ENCODE measurements around the gene CDH3.

The CDH3 gene

DNA sequence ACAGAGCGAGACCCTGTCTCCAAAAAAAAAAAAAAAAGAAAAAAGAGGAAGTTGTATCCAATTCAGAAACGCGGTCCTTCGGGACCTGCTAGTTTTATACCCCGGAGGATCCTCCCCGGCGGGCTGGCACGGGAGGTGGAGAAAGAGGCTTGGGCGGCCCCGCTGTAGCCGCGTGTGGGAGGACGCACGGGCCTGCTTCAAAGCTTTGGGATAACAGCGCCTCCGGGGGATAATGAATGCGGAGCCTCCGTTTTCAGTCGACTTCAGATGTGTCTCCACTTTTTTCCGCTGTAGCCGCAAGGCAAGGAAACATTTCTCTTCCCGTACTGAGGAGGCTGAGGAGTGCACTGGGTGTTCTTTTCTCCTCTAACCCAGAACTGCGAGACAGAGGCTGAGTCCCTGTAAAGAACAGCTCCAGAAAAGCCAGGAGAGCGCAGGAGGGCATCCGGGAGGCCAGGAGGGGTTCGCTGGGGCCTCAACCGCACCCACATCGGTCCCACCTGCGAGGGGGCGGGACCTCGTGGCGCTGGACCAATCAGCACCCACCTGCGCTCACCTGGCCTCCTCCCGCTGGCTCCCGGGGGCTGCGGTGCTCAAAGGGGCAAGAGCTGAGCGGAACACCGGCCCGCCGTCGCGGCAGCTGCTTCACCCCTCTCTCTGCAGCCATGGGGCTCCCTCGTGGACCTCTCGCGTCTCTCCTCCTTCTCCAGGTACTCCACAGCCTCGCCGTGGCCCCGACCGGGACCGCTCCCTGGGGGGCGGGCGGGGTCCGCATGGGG lies at the start of gene CDH3:
Gene CDH3 (plus strand): TSS at position 596 of the 779 bp plus-strand sequence. CDS start 70 bp downstream, at position 666.
- DNase-seq (ENCODE audit: low read depth), result no peak

DNA sequence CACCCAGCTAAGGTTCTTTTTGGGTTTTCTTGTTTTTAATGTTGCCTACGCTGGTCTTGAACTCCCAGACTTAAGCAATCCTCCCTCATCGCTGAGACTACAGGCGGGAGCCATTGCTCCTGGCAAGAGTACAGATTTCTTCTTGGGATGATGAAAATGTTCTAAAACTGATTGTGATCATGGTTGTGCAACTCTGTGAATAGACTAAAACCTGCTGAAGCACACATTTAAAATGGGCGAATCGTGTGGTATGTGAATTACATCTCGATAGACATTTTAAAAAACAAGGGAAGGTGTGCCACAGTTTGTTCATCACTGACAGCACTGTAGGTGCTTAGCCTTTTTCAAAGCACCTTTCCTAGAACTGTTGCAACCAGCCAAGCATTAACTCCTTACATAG lies 48.8 kb upstream of the CDH3 start:
- no peak for DNase-seq (ENCODE audit: low read depth)

DNA sequence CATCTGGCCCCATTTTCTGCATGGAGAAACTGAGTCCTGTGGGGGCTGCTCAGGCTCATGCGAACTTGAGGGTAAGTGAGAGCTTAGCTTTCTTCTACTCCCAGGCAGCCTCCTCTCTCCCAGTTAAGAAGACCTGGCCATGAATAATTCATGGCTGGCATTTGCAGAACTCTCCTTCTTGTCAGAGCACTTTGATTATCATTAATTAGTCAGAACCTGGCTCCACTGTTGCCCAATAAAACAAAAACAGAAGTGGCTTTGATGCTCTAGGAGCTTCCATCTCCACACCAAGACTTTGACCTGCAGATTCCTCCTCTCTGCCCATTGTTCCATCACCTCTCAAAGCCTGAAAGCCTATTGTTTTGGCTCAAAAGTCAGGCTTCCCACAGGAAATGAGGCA lies 45.5 kb upstream of the CDH3 start:
- no peak for DNase-seq (ENCODE audit: low read depth)

DNA sequence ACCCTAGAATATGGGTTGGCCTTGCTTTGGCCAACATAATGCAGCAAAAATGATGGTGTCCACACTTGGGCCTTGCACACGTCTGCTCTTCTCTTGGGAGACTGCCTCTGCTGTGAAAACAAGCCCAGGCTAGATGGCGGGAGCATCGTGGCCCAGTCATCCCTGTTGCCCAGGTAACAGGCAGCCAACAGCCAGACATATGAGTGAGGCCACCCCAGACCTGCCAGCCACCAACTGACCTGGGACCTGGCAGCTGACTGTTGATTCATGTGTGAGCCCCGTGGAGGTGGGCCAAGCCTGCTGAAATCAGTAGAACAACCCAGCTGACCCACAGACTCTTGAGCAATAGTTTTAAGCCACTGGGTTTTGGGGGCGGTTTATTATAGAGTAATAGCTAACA lies 39.4 kb upstream of the CDH3 start:
- DNase-seq (ENCODE audit: low read depth), result no peak

DNA sequence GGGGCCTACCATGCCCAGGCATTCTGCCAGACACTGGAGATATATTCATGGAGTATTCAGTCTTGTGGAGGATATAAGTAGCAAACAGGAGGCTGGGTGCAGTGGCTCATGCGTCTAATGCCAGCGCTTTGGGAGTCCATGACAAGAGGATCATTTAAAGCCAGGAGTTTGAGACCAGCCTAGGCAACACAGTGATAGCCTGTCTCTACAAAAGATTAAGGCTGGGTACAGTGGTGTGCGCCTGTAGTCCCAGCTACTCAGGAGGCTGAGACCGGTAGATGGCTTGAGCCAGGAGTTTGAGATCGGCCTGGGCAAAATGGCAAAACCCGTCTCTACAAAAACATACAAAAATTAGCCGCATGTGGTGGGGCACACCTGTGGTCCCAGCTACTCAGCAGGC lies 37.7 kb upstream of the CDH3 start:
- DNase-seq (ENCODE audit: low read depth), result no peak

DNA sequence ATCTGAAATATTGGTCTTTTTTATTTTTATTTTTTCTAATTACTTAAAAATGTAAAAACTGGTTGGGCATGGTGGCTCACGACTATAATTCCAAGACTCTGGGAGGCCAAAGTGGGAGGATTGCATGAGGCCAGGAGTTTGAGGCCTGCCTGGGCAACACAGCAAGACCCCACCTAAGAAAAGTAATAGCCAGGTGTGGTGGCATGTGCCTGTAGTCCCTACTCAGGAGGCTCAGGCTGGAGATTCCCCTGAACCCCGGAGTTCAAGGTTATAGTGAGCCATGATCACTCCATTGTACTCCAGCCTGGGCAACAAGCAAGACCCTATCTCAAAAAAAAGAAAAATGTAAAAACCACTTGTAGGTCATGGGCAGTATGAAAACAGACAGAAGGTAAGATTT lies 36.8 kb upstream of the CDH3 start:
- no peak for DNase-seq (ENCODE audit: low read depth)

DNA sequence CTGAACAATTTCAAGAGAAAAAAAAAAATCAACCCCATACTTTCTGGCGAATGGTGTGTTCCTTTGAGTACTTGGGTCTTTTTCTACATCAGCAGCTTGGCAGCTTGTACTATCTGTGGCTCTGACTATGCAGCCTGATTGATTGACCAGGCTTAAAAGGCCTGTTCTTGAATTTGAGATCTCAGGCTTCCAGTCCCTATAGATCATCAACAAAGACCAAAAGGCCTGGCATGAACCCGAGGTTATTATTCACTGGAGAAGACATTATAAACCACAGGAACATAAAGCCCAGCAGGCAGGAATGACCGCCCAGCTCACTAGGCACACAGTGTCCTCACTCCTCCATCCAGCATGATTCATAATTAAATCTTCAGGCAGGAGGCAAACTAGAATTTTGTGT lies 32.1 kb upstream of the CDH3 start:
- DNase-seq (ENCODE audit: low read depth), result no peak

DNA sequence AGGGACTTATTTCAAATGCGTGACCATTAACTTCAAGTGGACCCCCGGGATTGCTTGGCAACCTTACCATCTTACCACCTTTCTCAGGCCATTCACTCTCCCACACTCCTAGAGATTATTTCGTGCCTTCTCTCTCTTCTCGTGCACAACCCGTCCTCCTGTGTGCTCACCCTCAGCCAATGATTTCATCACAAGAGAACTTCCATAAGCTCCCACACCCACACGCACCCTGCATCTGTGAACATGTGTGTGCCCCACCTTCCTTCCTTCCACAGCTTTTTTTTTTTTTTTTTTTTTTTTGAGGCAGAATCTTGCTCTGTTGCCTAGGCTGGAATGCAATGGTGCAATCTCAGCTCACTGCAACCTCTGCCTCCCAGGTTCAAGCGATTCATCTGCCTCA lies 27.4 kb upstream of the CDH3 start:
- DNase-seq (ENCODE audit: low read depth), result no peak

DNA sequence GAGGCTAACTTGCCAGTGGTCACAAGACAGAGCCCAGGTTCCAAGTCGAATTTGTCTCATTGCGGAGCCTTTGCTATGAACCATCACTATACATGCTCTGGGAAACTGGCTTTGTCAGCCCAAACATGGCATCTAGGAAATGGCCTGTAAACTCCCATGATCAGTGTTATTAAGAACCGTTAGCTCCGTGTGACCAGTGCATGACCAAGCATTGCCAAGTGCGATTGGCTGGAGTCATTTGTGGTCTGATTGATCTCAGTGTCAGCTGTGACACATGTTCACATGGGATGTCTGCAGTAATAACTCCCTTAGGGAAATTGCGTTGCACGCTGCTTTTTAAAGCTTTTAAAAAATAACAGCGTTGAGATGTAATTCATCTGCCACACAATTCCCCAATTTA lies 18.6 kb upstream of the CDH3 start:
- no peak for DNase-seq (ENCODE audit: low read depth)

DNA sequence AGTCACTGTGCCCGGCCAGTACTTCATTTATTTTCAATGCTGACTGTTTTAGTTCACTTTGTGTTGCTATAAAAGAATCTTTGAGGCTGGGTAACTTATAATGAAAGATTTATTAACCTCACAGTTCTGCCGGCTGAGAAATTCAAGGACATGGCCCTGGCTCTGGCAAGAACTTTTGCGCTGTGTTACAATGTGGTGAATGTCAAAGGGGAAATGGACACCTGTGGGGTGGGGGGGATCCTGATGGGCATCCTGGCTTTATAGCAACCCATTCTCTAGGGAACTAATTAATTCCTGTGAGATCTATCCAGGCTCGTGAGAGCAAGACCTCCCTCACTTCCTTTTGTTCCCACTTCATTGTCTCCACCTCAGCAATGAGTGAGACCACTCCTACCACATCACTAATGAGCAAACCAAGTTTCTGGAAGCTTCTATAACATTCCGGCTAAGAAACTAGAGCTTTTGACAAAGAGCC lies 17.1 kb upstream of the CDH3 start:
- no peak for DNase-seq (ENCODE audit: low read depth)

DNA sequence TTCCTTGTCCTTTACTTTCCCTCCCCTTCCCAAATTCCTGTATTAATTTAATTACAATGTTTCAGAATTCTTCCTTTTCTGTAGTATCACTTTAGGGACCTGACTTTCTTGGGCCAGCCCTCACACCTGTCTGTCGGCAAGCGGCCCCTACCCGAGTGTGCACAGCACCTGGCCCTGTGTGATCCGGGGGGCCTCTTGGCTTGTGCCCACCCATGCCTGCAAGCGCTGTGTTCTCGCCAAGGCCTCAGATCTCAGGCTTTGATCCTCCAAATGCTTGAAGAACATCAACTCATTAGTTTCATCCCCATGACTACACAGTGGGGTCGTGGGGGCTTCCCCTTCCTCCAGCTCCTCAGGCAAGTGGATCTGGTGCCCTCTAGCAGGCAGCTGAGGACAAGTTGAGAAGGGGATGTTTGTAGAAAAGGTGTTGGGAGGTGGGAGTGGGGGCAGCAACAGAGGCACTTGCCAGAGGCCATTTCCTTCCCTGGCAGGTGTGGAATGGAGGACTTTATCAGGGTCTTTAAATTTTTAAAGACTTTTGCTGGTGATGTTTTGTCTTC lies 15.7 kb upstream of the CDH3 start:
- DNase-seq (ENCODE audit: low read depth), result no peak

DNA sequence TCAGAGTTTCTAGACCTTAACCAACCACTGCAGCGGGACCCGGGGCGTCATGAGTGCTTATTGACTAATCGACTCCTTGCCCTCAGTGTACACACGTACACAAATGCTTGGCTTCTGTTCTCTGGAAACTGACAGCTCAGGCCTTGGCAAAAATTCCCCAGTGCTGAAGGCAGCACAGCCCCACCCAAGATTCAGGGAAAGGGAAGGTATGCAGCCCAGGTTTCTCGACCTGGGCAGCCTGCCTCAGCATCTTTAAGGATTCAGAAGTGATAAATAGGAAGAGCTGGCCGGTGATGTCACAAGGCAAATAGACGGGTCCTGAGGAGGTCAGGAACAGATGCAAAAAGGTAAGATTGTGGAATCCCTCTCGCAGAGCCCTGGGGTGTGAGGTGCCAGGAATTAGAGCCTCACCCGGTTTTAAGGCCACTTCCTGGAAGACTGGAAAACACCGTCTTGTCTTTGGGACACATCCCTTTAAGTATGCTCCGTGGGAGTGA lies 9.0 kb upstream of the CDH3 start:
- DNase-seq (ENCODE audit: low read depth), result no peak

DNA sequence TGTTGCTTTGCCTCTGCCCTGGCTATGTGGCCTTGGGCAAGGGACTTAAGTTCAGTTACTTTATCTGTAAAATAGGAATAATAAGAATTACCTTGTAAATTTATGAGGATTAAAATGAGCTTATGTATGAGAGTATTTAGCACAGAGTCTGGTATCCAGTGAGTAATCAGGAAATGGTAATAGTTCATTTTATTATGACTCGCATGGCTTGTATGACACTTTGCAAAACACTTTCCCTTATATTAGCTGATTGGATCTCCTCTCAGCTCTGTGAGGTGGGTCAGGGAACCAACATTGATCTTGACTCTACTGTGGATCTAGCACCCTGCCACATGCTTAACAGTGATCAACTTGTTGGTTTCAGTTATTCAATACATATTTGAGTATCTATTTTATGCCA lies 8.3 kb upstream of the CDH3 start:
- no peak for DNase-seq (ENCODE audit: low read depth)

DNA sequence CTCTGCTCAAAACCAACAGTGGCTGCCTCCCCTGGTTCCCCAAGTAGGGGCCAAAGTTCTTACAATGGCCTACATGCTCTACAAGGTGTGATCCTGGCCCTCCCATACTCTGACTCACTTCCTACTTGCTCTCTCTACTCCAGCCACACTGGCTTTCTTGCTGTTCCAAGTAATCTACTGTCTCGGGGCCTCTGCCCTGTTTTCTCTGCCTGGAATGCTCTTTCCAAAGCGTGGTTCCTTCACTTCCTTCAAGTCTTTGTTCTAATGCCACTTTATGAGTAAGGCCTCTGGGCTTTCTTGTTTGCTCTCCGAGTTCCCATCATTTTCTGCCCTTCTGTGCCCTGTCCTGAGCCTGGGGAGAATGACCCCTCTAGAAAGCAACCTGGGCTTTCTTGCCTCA lies 4.1 kb upstream of the CDH3 start:
- DNase-seq (ENCODE audit: low read depth), result no peak

DNA sequence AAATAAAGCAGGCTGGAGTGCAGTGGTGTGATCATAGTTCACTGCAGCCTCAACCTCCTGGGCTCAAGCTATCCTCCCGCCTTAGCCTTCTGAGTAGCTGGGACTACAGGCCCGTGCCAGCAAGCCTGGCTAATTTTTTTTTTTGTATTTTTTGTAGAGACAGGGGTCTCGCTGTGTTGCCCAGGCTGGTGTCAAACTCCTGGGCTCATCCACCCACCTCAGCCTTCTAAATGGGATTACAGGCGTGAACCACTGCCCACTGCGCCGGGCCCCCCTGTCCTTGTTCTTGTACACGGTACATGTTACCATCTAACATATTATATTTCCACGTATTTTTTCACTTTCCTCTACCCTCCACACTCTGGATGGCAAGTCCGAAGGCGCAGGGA lies 3.1 kb upstream of the CDH3 start:
- DNase-seq (ENCODE audit: low read depth), result no peak

DNA sequence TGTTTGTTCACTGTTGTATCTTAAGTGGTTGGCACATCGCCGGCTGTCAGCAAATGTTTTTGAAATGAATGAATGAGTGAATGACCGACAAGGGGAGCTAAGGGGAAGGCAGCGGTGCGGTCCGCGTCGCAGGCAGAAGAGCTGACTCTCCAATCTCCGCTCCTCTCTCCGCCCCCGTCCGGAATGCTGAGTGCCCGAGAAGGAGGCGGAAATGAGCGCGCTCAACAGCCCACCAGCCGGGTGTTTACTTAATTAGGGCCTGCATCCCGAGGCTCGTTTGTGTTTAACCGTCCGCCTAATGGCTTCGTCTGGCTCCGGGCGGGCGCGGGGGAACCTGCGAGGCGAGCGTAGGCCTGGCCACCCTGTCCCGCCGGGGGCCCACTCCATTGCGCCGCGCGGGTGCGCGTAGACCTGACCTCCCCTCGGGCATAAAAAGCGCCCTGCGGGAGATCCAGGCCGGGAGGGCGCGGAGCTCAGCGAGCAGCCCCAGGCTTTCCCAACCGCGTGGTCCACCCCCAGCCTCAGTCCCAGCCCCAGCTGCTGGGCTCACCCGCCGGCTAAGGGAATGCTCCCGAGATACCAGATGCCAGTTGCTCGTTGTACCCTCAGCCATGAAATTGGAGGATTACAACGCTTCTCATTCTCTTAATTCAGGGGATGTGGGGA lies 2.5 kb upstream of the CDH3 start:
- no peak for DNase-seq (ENCODE audit: low read depth)

DNA sequence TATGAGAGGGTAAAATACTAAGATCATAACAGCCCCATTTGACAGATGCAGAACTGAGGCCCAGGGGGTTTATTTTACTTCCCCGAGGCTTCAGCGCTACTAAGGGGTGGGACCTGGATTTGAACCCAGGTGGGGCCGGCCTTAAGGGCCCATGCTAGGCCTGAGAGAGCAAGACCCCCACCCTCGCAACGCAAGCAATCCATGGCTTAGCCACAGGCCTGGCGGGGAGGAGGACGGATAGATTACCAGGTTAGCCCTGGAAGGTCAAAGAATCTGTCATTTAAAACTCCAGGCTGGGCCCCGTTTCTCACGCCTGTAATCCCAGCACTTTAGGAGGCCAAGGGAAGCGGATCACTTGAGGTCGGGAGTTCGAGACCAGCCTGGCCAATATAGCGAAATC lies 1.9 kb upstream of the CDH3 start:
- no peak for DNase-seq (ENCODE audit: low read depth)

DNA sequence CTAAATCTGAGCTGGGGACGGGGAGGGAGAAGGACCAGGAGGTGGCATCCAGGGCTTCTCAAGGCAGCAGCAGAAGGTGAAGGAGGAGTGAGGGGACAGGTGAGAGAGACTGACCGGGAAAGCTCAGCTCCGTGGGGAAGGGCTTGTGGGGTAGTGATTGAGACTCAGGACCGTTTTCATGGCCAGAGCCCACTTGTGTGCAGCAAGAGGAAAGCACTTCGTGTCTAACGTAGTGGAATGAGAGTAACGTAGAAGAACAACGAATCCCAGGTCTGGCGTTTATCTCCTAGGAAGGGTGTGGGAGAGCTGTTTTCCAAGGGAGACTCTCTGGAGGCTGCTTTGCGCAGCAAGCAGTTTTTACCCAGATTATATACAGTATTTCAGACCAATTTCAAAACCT lies 1.3 kb upstream of the CDH3 start:
- no peak for DNase-seq (ENCODE audit: low read depth)

DNA sequence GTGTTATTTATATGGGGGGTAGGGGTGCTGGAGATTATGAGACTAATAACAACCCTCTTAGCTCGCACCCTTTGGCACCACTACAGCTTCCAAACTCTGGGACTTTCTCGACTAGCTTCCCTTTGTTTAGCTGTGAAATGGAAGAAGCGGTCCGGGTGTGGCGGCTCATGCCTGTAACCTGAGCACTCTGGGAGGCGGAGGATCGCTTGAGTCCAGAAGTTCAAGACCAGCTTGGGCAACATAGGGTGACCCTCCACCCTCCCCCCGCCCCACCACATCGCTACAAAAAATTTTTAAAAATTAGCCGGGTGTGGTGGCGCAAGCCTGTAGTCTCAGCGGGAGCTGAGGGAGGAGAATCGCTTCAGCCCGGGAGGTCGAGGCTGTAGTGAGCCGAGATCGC lies 814 bp upstream of the CDH3 start:
- no peak for DNase-seq (ENCODE audit: low read depth)

DNA sequence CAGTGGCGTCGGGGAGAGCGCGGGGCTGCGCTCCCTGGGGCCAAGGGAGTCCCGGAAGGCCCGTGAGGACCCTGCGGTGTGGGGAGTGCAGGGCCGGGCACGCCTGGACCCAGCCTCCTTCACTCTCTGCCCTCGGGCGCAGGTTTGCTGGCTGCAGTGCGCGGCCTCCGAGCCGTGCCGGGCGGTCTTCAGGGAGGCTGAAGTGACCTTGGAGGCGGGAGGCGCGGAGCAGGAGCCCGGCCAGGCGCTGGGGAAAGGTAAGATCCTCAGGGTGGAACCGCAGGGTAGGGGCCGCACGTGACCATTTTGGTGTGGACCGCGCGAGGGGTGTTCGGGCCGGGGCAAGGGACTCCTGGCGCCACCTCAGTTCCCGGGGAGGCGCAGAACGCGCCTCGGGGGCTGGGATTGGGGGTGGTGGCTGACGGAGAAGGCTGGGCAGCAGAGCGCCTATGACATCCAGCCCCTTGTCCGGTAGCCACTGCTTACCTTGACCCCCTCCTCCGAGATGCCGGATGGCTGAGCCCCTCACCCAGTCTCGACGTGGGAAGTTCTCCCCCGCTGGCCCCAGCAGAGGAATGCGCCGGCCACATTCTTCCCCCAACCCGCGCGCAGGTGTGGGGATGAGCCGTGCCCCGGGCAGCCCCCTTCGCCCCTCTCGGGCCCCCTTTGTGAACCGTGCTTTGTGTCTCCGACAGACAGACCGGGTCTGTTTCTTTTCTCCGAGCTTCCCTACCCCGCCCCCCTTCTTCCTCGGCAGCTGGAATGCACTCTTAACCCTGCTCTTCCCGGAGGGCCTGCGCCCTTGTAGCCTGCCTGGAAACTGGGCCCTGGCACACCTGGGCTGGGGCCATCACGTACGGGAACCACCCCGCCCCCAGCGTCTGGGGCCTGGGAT lies 631 bp downstream of the CDH3 start:
- no peak for DNase-seq (ENCODE audit: low read depth)

DNA sequence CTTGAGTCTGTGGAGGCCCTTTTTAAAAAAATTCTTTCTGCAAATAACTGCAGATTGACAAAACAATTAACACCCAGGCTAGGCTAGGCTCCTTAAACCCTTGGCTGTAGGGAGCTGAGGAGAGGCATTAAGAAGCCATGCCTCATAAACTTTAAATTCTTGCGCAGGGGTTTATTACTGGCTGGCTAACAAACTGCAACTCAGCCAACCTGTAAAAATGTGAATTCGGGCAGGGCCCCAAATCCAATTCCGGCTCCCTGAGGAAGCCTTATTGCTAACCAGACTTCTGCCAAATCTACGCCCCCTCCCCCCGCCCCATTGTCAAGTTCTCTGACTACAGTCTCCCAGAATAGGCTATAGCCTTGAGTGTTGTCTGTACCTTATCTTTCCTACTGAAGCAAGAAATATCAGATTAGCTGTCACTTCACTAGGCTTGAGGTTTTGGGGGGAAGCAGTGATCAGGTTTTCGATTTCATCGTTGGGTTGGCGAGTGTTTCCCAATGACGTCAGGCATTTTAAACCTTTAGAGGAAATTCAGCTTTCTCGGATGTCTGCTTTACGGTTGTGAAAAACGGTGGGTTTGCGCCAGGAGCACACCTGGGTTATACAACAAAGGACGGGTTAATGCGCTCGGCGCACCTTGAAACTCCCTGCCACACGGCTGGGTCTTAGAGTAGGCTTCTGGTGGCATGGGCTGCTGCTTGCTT lies 2.0 kb downstream of the CDH3 start:
- no peak for DNase-seq (ENCODE audit: low read depth)

DNA sequence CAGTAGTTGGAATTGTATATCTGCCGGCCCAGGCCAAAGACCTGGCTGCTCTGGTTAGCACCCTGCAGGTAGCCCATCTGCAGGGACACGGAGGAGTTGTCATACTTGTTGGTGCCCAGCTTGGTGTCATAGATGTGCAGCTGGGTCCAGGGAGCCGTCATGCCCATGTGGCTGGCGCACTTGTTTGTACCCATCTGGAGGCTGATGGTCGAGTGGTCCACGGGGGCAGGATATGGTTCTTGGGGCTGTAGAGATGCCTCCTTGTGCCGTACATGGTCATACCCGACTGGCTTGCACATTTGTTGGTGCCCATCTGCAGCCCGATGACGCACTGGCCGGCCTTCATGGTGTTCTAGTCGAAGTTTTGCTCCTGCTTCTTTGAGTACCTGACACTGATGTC lies 6.0 kb downstream of the CDH3 start:
- DNase-seq (ENCODE audit: low read depth), result no peak
